Body of pancreas (tissue), 4 donors: ENCODE results near the gene YIPF5.

Experiments
- CTCF ChIP-seq, 7 experiments: fragments of 450-650 bp in 4 of 7; fragments of 200-600 bp in 3 of 7; sonication (generic) in 3 of 7; IDR thresholded peaks; one replicate each; pipeline ENCODE4 v1.5.1; 2016 to 2019; ENCODE audit warnings: antibody characterized with exemption in 7 of 7
- POLR2A ChIP-seq, 3 donors: fragments of 450-650 bp; IDR thresholded peaks; one replicate each; pipeline ENCODE4 v1.6.1; 2016; ENCODE audit warnings: antibody characterized with exemption in 3 of 3, mild to moderate bottlenecking in 2 of 3

GRCh38 chr5:144141585-144141984, 28.9 kb downstream of the YIPF5 start:
- TF ChIP-seq POLR2A (IDR thresholded peaks at IDR 0.05), result no peak
- no peak for TF ChIP-seq CTCF (IDR thresholded peaks at IDR 0.05)
